K562 (cell line): ENCODE measurements around the gene ATCAY. TPM values are rescaled to one million over a fixed set of nuclear protein-coding genes. Genes with fewer than 3 reads are reported as not detected.

Source experiments
- CXXC5 ChIP-seq: fragments of 250-450 bp; sonication (Bioruptor Pico); IDR thresholded peaks from 2 replicates; pipeline ENCODE4 v1.8.0; 2022; ENCODE audit warnings: inconsistent platforms, mild to moderate bottlenecking, moderate library complexity
- HMG20A ChIP-seq: fragments of 450-650 bp; formaldehyde crosslinking; conservative IDR thresholded peaks from 2 replicates; pipeline ENCODE4 v1.4.0; 2020; ENCODE audit warnings: mild to moderate bottlenecking, mixed read lengths
- ILF3 ChIP-seq: fragments of 450-650 bp; IDR thresholded peaks from 2 replicates; pipeline ENCODE4 v1.6.1; 2018; ENCODE audit warnings: antibody characterized with exemption, mild to moderate bottlenecking, moderate library complexity, borderline replicate concordance
- LEF1 ChIP-seq: fragments of 450-650 bp; IDR thresholded peaks from 2 replicates; pipeline ENCODE4 v1.6.1; 2016; ENCODE audit warnings: mild to moderate bottlenecking
- MAFF ChIP-seq: IDR thresholded peaks from 2 replicates; pipeline ENCODE4 v1.6.1; 2012; ENCODE audit warnings: low read length, improper control_type of control experiment
- MCM2 ChIP-seq: fragments of 450-650 bp; IDR thresholded peaks from 2 replicates; pipeline ENCODE4 v1.6.1; 2017; ENCODE audit warnings: low read depth, mild to moderate bottlenecking
- MNT ChIP-seq, 2 experiments: fragments of 450-650 bp; conservative IDR thresholded peaks; 2 replicates each; pipeline ENCODE4 v1.6.1; 2017; ENCODE audit warnings: mild to moderate bottlenecking in 2 of 2, moderate library complexity in 2 of 2
- NEUROD1 ChIP-seq: fragments of 150-350 bp; IDR thresholded peaks from 2 replicates; pipeline ENCODE4 v1.6.1; 2014; ENCODE audit warnings: borderline replicate concordance, low read length, low read depth; ENCODE audit not compliant: partially characterized antibody
- PCBP2 ChIP-seq: fragments of 200-400 bp; formaldehyde crosslinking; IDR thresholded peaks from 2 replicates; pipeline ENCODE4 v1.6.1; 2018; ENCODE audit warnings: low read length, low read depth, mild to moderate bottlenecking, moderate library complexity; ENCODE audit not compliant: poor library complexity, severe bottlenecking
- ZNF318 ChIP-seq, 2 experiments: fragments of 450-650 bp; IDR thresholded peaks; 2 replicates each; pipeline ENCODE4 v1.6.1; 2016; ENCODE audit warnings: mild to moderate bottlenecking in 2 of 2, borderline replicate concordance in 1 of 2, low read depth in 1 of 2, moderate library complexity in 1 of 2
- ZNF717 ChIP-seq: fragments of 250-450 bp; sonication (Bioruptor Pico); IDR thresholded peaks from 2 replicates; pipeline ENCODE4 v1.5.0; 2021
- polyA plus RNA-seq, 8 experiments: library from polyadenylated mRNA; depleted of rRNA in 4 of 8; stranded (reverse) in 5 of 8; unstranded in 3 of 8; fragments of >200 nt; fragmentation: Nextera tagmentation in 2 of 8; fragmentation: Illumina TruSeq in 1 of 8; extraction: Ambion mirVana in 2 of 8; extraction: Trizol in 1 of 8; gene quantifications; 2 replicates each; pipeline versions ENCODE4 v1.2.1 to v1.2.3, GENCODE V29; 2011 to 2014; ENCODE audit warnings: inconsistent platforms in 1 of 8, missing spikeins in 1 of 8
- total RNA-seq, 7 experiments: library from RNA; depleted of rRNA in 6 of 7; stranded (reverse); fragments of >200 nt in 6 of 7; fragmentation: Illumina TruSeq in 2 of 7; extraction: Trizol in 2 of 7; gene quantifications; 2 replicates each; pipeline versions ENCODE4 v1.2.1 to v1.2.3, GENCODE V29; 2011 to 2021; ENCODE audit warnings: low replicate concordance in 1 of 7
- TF ChIP-seq, protein P1 (sequence below): fragments of 250-450 bp; sonication (Bioruptor Pico); IDR thresholded peaks from 2 replicates; pipeline ENCODE4 v1.4.0; 2020; ENCODE audit warnings: borderline replicate concordance
- TF ChIP-seq, protein P2 (sequence below), 2 experiments: fragments of 200-800 bp in 1 of 2; sonication (Bioruptor generic) in 1 of 2; sonication (generic) in 1 of 2; formaldehyde crosslinking in 1 of 2; IDR thresholded peaks in 1 of 2; conservative IDR thresholded peaks in 1 of 2; 2 replicates each; pipeline versions ENCODE4 v1.5.0 to v1.6.1; 2016 to 2020; ENCODE audit warnings: missing compliant biosample characterization in 1 of 2, missing genetic modification characterization in 1 of 2, missing genetic modification reagents in 1 of 2

Gene ATCAY
- total and polyA plus RNA-seq, 9 of the 15 experiments (the other 6 are each of a cell fraction or from before 2014, with no cell fraction given): not detected

- TF ChIP-seq ZNF318 (IDR thresholded peaks at IDR 0.05; ENCODE audit: borderline replicate concordance in 1 of 2, low read depth in 1 of 2): no peak
- no peak for TF ChIP-seq ZNF717 (CRISPR knock-in tag)
- TF ChIP-seq, protein P1, sequence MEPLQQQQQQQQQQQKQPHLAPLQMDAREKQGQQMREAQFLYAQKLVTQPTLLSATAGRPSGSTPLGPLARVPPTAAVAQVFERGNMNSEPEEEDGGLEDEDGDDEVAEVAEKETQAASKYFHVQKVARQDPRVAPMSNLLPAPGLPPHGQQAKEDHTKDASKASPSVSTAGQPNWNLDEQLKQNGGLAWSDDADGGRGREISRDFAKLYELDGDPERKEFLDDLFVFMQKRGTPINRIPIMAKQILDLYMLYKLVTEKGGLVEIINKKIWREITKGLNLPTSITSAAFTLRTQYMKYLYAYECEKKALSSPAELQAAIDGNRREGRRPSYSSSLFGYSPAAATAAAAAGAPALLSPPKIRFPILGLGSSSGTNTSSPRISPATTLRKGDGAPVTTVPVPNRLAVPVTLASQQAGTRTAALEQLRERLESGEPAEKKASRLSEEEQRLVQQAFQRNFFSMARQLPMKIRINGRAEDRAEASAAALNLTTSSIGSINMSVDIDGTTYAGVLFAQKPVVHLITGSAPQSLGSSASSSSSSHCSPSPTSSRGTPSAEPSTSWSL (CRISPR knock-in tag): no peak
- TF ChIP-seq CXXC5: no peak
- TF ChIP-seq NEUROD1: no peak
- no peak for TF ChIP-seq MCM2
- TF ChIP-seq ILF3: no peak
- TF ChIP-seq, protein P2, sequence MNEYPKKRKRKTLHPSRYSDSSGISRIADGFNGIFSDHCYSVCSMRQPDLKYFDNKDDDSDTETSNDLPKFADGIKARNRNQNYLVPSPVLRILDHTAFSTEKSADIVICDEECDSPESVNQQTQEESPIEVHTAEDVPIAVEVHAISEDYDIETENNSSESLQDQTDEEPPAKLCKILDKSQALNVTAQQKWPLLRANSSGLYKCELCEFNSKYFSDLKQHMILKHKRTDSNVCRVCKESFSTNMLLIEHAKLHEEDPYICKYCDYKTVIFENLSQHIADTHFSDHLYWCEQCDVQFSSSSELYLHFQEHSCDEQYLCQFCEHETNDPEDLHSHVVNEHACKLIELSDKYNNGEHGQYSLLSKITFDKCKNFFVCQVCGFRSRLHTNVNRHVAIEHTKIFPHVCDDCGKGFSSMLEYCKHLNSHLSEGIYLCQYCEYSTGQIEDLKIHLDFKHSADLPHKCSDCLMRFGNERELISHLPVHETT (CRISPR knock-in tag; conservative IDR thresholded peaks at IDR 0.05 in 1 of 2, IDR thresholded peaks at IDR 0.05 in 1 of 2): no peak
- no peak for TF ChIP-seq PCBP2
- TF ChIP-seq MAFF: no peak
- TF ChIP-seq HMG20A (CRISPR knock-in tag): no peak
- 0 out of 4 replicates have a peak, but pooled peaks of 1 of the 2 experiments have one; percentile 20 for TF ChIP-seq MNT (conservative IDR thresholded peaks at IDR 0.05)
- TF ChIP-seq LEF1: no peak
Observed at GRCh38 chr19:3968556-3969434, 88.3 kb downstream of the ATCAY start (continued).
